CD4-positive, alpha-beta T cell treated with Interleukin-2 at 100 ng/mL for 4 hours (primary cell): ENCODE measurements around the gene MBD5.

Experiments used
- DNase-seq: peaks from one replicate; pipeline ENCODE4 v3.0.0-alpha.2; 2020; ENCODE audit warnings: low spot score

MBD5 gene

GRCh38 chr2:148548716-148549400 lies 528.0 kb downstream of the MBD5 start:
- no peak for DNase-seq

DNA sequence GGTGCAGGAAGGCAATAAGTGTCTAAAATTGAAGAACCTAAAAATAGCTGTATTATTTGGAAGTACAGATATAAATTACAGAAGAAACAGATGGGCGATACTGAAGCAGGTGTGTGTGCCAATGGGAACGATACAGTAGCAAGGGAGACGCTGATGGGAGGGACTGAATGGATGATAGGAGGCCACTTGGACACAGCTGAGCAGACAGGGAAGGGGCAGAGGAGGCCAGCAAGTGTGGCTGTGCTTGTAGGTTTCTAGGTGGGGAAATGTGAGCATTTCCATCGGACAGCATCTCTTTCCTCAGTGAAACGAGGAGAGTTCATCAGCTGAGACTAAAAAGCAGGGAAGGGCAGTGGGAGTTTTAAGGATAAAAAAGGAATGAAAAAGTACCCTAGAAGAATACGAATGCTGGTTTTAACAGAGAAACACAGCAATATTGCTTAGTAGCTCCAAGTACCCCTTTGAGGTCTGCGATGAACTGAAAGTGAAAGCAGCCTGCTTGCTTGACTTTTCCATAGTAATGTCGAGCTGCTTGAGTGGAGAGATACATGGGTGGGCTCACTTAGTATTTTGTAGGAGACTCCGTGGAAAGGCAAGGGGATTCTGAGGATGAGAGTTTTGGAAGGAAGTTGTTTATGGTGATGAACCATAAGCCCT lies 531.9 kb downstream of the MBD5 start:
- DNase-seq = peak; percentile 49

- DNase-seq = peak; percentile 8
Observed at GRCh38 chr2:148553332-148553887, 532.5 kb downstream of the MBD5 start.

DNA sequence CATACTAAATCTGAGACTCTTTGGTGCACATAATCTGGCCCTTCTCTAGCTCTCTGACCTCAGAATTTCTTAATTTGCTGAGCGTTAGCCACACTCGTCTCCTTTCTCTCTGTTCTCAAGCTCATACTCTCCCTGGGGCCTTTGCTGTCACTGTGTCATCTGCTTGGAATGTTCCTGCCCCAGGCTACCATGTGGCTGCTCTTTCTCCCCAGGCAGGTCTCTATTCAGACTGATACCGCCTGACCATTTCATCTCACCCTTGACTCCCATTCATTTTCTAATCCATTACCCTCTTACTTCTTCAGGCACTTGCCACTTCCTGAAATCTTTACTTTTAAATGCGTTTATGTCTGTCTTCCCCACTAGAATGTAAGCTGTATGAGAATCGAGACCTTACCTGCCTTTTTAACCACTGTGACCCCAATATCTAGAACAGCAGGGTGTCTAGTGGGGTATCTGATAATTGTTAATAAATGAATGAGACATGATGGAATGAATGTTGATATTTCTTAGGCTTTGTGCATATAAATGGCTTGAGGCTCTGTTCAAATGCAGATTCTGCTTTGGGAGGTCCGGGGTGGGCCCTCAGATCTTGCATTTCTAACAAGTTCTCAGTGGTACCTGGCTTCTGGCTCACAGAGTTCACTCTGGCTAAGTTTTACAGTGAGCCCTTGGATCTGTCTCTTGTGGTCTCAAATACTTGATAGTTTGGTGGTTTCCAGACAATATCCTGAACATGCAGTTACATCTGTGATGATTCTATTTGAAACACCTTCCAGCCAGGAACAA lies 533.8 kb downstream of the MBD5 start:
- no peak for DNase-seq

DNA sequence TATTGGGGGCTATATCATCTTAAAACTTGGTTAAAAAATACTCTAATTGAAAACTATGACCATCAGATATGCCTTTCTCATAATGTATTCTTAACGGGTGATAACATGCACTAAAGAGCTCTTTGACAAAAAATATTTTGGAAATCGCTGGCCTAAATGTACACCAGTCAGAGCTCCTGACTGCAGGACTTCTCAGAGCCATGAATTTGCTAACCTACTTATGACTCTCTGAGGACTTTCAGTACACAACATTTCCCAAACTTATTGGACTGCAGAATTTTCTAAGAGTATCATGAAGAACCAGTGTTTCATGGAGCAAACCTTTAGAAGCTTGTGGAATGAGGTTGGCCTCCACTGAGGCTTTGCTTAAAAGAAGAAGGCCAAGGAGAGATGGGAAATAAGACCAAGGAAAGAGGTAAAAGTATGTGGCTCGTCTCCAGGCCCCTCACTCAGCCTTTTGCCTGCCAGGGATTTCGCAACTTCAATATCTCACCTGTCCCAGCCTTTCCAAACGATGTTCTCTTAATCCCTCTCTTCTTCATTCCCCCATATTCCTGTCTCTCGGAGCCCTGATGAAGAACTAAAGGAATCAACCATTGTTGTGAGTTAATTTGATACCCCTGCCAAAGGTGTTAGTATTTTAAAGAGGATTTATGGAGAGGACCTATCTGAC lies 534.9 kb downstream of the MBD5 start:
- DNase-seq = no peak

DNA sequence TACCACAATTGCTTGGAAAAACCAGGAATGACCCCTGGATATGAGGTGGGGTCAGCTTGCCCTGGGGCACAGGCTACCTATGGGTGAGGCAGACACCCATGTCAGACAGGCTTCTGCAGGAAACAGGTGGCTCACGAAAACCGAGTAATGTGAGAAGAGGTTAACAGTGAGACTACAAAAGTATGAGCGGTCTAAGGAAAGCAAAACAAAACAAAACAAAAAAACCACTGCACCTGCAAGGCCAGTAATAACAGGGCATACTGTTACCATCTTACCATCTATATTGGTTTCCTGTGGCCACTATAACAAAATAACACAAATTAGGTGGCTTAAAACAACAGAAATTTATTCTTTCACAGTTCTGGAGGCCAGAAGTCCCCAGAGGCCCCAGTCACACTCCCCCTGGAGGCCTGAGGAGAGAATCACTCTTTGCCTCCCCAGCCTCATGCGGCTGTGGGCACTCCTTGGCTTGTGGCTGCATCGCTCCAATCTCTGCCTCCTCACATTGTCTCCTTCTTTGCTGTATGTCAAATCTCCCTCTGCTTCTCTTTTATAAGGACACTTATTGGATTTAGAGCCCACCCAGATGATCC lies 537.0 kb downstream of the MBD5 start:
- no peak for DNase-seq

DNA sequence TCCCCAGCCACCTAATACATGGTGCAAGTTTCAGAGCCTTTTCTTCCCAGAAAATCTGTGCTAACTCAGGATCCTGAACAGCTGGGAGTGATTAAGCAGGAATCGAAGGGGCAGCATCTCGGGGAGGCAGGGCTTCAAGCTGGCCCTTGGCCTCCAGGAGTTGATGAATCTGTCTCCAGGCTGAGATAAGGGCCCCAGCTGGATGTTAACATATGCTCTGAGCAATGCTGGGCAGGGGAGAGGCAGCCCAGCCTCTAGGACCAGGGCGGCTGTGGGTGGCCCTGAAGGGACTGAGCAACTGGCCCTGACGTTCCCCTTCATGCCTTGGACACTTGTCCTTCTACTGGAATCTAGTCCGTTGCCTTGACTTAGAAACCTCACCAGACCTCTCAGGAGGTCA lies 539.6 kb downstream of the MBD5 start:
- no peak for DNase-seq

DNA sequence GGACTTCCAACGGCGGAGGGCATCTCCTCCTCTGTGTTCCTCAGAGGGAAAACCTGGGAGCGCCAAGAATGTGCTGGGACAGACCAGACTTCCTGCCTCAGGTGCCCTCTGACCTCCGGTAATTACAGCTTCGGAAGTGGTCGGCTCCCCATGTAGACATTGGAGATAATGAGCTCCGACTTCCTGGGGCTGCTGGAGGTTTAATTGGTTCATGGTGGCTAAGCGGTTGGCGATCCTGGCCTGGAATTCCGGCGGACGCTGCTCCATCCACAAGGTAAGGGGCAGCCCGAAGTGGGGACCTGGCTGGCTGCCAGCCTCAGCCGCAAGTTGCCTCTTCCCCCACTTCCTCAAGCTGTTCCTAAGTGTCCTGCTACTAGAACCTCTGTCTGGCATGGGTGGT lies 540.5 kb downstream of the MBD5 start:
- no peak for DNase-seq

DNA sequence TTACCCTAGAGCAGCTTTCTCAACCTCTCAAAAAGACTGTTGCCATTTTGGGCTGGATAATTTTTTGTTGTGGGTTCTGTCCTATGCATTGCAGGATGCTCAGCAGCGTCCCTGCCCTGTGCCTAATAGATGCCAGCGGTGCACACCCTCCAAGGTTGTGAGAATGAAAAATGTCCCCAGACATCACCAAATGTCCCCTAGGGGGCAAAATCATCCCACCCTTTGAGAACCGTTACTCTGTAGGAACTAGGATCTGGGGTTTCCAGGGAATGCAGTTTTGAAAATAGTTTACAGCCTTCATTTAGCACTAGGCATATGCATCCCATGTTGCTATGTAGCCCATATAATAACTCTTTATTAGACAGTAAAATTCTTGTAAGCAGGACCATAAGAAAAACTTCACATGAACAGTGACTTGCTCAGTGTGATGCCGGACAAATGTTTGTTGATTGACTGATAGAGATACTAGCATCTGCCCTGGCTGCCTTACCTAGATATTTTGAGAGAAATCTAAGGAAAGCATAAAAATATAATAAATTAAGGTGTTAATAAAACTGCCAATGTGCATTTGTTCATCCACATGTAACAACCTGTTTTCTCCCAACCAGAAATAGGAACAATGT lies 544.5 kb downstream of the MBD5 start:
- DNase-seq = no peak
